Activated CD4-positive, alpha-beta T cell treated with anti-CD3 and anti-CD28 coated beads for 36 hours (primary cell): ENCODE measurements around the gene PGA5. TPM values are rescaled to one million over a fixed set of nuclear protein-coding genes. Genes with fewer than 3 reads are reported as not detected.
A peak's percentile ranks its signal among the peaks of the same experiment; 100 is the strongest.
"Not testable (repeated sequence)": the region's sequence is repeated elsewhere in the genome, so short reads cannot be mapped to it uniquely, and the experiment has no call there.

Source experiments
- ATAC-seq: fragments of 200-7000 bp; cut with Tn5 transposase; one replicate; pipeline ENCODE4 v1.10.0; 2021; ENCODE audit warnings: mild to moderate bottlenecking, moderate library complexity
- CTCF ChIA-PET: fragments of 350-600 bp; sonication (Branson Sonifier 250); formaldehyde crosslinking; loops from one replicate; lab custom pipeline; 2021; ENCODE audit warnings: antibody characterized with exemption; lab: Charles Lee
- POLR2A ChIA-PET: fragments of 350-600 bp; sonication (Branson Sonifier 250); formaldehyde crosslinking; loops from one replicate; lab custom pipeline; 2021; ENCODE audit warnings: antibody characterized with exemption, inconsistent platforms; lab: Charles Lee
- DNase-seq: peaks from one replicate; pipeline ENCODE4 v3.0.0-alpha.2; 2020
- H3K27ac Mint-ChIP-seq: one replicate; pipeline ENCODE4 v1.8.0; 2021; ENCODE audit warnings: mixed read lengths
- H3K27me3 Mint-ChIP-seq: one replicate; pipeline ENCODE4 v1.8.0; 2021; ENCODE audit warnings: mixed read lengths
- H3K36me3 Mint-ChIP-seq: one replicate; pipeline ENCODE4 v1.8.0; 2021; ENCODE audit warnings: low read depth, mixed read lengths
- H3K4me1 Mint-ChIP-seq: one replicate; pipeline ENCODE4 v1.8.0; 2021; ENCODE audit warnings: mixed read lengths
- H3K4me3 Mint-ChIP-seq: one replicate; pipeline ENCODE4 v1.8.0; 2021; ENCODE audit warnings: mild to moderate bottlenecking, moderate library complexity, mixed read lengths
- H3K9me3 Mint-ChIP-seq: one replicate; pipeline ENCODE4 v1.8.0; 2021; ENCODE audit warnings: low read depth, mixed read lengths
- intact Hi-C, 2 experiments: fragments of 100-400 bp; cut with DNase I in 1 of 2; cut with micrococcal nuclease in 1 of 2; formaldehyde crosslinking; loops; one replicate each; pipeline versions ENCODE4 v1.14.2 to v1.15.1; 2022 to 2024; cut with DNase I, micrococcal nuclease
- total RNA-seq, 2 experiments: library from RNA; stranded (reverse); gene quantifications; one replicate each; pipeline ENCODE4 v1.2.3, GENCODE V29; 2021

Gene PGA5
- not detected for total RNA-seq

DNA sequence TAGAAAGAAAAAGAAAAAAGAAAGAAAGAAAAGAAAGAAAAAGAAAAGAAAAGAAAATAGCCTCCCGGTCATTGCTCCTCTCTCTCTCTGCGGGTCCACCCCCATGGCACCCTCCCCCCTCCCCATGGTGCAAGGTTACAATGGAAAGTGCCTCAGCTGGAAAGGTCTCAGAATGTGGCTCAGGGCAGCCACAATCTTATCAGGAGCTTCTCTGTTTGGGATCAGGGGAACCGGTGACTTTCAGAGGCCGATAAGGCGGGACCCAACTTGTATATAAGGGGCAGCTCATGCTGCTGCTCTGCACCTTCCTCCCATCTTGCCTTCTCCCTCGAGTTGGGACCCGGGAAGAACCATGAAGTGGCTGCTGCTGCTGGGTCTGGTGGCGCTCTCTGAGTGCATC, at the start of gene PGA5:
TSS of gene PGA5 (plus strand) at position 301 of the 400 bp plus-strand sequence. CDS start at position 353, 52 bp downstream.
- H3K27ac Mint-ChIP-seq, H3K36me3 Mint-ChIP-seq, H3K27me3 Mint-ChIP-seq, ATAC-seq, POLR2A ChIA-PET, DNase-seq, H3K9me3 Mint-ChIP-seq, H3K4me3 Mint-ChIP-seq, intact Hi-C loops, H3K4me1 Mint-ChIP-seq, CTCF ChIA-PET: not testable (repeated sequence)

- ChIA-PET CTCF (interaction anchor here (0.5 kb wide), 1 partner anchor 436 kb away, joined by 5 read pairs; no protein-coding TSS in a partner anchor), POLR2A (no interaction called here)
- H3K9me3 Mint-ChIP-seq, result no peaks in the 10 kb centered on the region
- intact Hi-C loops, result no loop called here
- no peak overlapping the region for H3K27ac Mint-ChIP-seq
- H3K4me1 Mint-ChIP-seq, result no peaks in the 10 kb centered on the region
- ATAC-seq, result no peak
- H3K36me3 Mint-ChIP-seq, result no peaks in the 10 kb centered on the region
- peaks cover 10% of the 10 kb centered on the region for H3K27me3 Mint-ChIP-seq
- no peak for DNase-seq
- H3K4me3 Mint-ChIP-seq, result no peak overlapping the region
Measured at GRCh38 chr11:61193596-61193995, 47.4 kb upstream of the PGA5 start.

DNA sequence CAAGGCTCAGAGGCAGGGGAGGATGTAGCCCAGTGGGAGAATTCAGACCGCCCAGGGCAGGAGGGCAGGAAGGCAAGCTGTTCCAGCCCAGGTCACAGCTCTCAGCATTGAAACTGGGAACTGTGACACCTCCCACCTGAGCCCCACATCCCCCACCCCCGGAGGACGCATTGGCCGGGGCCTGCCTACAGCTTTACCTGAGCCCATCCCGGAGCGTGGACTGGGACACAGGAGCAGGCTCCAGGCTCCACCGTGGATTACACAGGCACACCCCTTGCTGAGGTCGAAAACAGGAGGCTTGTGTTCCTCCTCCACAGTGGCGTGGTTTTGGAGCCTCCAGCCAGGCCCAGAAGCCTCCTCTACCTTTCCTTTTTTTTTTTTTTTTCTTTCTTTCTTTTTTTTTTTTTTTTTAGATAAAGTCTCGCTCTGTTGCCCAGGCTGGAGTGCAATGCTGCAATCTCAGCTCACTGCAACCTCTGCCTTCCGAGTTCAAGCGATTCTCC, 46.8 kb upstream of the PGA5 start:
- H3K9me3 Mint-ChIP-seq, result peaks cover 1% of the 10 kb centered on the region
- ChIA-PET CTCF (interaction anchor here (0.5 to 0.6 kb wide), 2 partner anchors 224 to 435 kb away, joined by 3 to 5 read pairs; no protein-coding TSS in a partner anchor), POLR2A (no interaction called here)
- ATAC-seq (no peak), DNase-seq (no peak)
- intact Hi-C loops, result no loop called here
- no peak overlapping the region for H3K27ac Mint-ChIP-seq
- no peak overlapping the region for H3K4me3 Mint-ChIP-seq
- no peaks in the 10 kb centered on the region for H3K36me3 Mint-ChIP-seq
- H3K4me1 Mint-ChIP-seq, result no peaks in the 10 kb centered on the region
- H3K27me3 Mint-ChIP-seq, result peaks cover 10% of the 10 kb centered on the region

- no peak for DNase-seq
- intact Hi-C loops, result no loop called here
- Mint-ChIP-seq H3K27me3 (peaks cover 12% of the 10 kb centered on the region), H3K27ac (no peak overlapping the region), H3K9me3 (peaks cover 3% of the 10 kb centered on the region), H3K36me3 (no peaks in the 10 kb centered on the region), H3K4me3 (no peak overlapping the region), H3K4me1 (no peaks in the 10 kb centered on the region)
- POLR2A ChIA-PET, result interaction anchor here (0.7 kb wide), 1 partner anchor 305 kb away, joined by 3 read pairs; no protein-coding TSS in a partner anchor
- CTCF ChIA-PET, result interaction anchor here (0.6 kb wide), 1 partner anchor 225 kb away, joined by 3 read pairs; no protein-coding TSS in a partner anchor
- ATAC-seq, result no peak
Measured at GRCh38 chr11:61194981-61195695, 45.8 kb upstream of the PGA5 start.

DNA sequence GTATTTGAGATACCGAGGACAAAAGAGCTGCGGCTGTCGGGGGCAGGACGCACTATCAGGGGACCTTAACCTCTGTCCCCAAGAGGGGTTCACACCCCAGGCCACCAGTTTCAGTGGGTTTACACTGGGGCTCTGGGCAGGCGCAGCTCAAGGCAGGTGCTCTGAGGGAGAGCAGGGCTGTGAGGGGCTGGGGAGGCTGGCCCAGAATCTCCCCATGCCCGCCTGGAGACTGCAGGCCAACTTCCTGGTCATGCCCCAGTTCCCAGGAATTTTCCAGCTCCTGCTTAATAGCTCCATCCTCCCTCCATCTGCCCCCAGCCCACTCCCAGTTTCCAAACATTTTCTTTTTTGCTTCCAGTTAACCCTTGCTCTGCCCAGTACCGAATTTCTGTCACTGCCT, 45.3 kb upstream of the PGA5 start:
- Mint-ChIP-seq H3K4me3 (no peak overlapping the region), H3K4me1 (no peaks in the 10 kb centered on the region)

DNA sequence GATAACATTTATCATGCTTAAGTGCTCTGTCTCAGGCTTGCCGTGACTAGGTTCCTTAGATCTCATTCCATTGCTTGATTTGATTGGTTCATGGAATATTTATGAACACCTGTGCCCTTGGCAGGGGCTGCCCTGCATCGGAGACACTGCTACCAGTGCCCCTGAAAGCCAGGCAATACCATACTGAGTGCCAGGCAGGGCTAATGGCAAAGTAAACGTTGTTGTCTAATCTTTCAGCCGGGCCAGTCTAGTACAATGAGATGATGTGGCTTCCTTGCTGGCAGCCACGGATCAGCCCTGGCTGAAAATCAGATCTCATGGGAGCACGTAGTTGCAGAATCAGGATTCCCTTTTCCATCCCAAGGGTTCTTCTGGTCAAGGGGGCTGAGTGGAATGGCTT, 42.6 kb upstream of the PGA5 start:
- no peak overlapping the region for H3K4me3 Mint-ChIP-seq
- H3K36me3 Mint-ChIP-seq, result no peaks in the 10 kb centered on the region
- H3K9me3 Mint-ChIP-seq, result peaks cover 3% of the 10 kb centered on the region
- POLR2A ChIA-PET, result no interaction called here
- no peak overlapping the region for H3K27ac Mint-ChIP-seq
- H3K4me1 Mint-ChIP-seq, result no peaks in the 10 kb centered on the region
- intact Hi-C loops, result no loop called here
- H3K27me3 Mint-ChIP-seq, result peaks cover 19% of the 10 kb centered on the region
- CTCF ChIA-PET, result interaction anchor here (1.1 kb wide), 1 partner anchor 11 kb away, joined by 3 read pairs; no protein-coding TSS in a partner anchor
- DNase-seq (no peak), ATAC-seq (no peak)

More for the DNA sequence above, 45.3 kb upstream of the PGA5 start:
- POLR2A ChIA-PET, result interaction anchor here (0.7 kb wide), 1 partner anchor 306 kb away, joined by 3 read pairs; no protein-coding TSS in a partner anchor
- peaks cover 3% of the 10 kb centered on the region for H3K9me3 Mint-ChIP-seq
- intact Hi-C loops, result no loop called here
- H3K36me3 Mint-ChIP-seq, result no peaks in the 10 kb centered on the region
- ATAC-seq, result no peak
- H3K27me3 Mint-ChIP-seq, result peaks cover 12% of the 10 kb centered on the region
- H3K27ac Mint-ChIP-seq, result no peak overlapping the region
- DNase-seq, result no peak
- CTCF ChIA-PET, result interaction anchor here (1.5 kb wide), 1 partner anchor 365 kb away, joined by 4 read pairs; no protein-coding TSS in a partner anchor

DNA sequence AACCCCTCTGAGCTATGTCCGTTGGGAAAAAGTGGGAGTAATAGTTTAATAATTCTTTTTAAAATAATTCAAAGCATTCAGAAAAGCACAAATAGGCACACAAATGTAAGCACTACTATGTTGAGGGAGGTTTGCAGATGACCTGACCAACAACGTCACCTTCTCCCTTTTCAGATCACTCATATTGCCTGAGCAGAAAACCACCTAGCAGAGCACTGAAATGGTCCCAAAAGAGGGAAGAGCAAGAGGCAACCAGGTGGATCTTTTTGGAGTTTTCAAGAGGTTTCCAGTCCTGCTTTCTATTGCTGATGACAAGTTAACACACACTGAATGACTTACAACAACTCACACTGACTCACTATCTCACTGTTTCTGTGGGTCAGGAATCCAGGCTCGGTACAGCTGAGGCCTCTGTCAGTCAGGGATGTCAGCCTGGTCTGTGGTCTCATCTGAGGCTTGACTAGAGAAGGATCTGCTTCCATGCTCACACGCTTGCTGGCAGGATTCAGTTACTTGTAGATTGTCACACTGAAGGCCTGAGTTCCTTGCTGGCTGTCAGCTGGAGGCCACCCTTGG, 41.9 kb upstream of the PGA5 start:
- H3K27me3 Mint-ChIP-seq, result peaks cover 16% of the 10 kb centered on the region
- no peak overlapping the region for H3K4me3 Mint-ChIP-seq
- DNase-seq (no peak), ATAC-seq (no peak)
- H3K9me3 Mint-ChIP-seq, result peaks cover 3% of the 10 kb centered on the region
- H3K4me1 Mint-ChIP-seq, result no peaks in the 10 kb centered on the region
- CTCF ChIA-PET, result no interaction called here
- H3K27ac Mint-ChIP-seq, result no peak overlapping the region
- no peaks in the 10 kb centered on the region for H3K36me3 Mint-ChIP-seq
- POLR2A ChIA-PET, result no interaction called here
- intact Hi-C loops, result no loop called here

DNA sequence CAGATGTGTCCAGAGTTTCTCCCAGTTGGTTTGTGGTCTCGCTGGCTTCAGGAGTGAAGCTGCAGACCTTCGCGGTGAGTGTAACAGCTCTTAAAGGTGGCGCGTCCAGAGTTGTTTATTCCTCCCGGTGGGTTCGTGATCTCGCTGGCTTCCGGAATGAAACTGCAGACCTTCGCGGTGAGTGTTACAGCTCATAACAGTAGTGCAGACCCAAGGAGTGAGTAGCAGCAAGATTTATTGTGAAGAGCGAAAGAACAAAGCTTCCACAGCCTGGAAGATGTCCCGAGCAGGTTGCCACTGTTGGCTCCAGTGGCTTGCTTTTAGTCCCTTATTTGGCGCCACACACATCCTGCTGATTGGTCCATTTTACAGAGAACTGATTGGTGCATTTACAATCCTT, 39.5 kb upstream of the PGA5 start:
- ChIA-PET POLR2A (no interaction called here), CTCF (interaction anchor here (0.8 kb wide), 1 partner anchor 370 kb away, joined by 3 read pairs; no protein-coding TSS in a partner anchor)
- DNase-seq (no peak), ATAC-seq (no peak)
- Mint-ChIP-seq H3K36me3 (no peaks in the 10 kb centered on the region), H3K4me3 (no peak overlapping the region), H3K9me3 (peaks cover 3% of the 10 kb centered on the region), H3K4me1 (no peaks in the 10 kb centered on the region), H3K27ac (no peak overlapping the region), H3K27me3 (peaks cover 12% of the 10 kb centered on the region)
- intact Hi-C loops, result no loop called here

DNA sequence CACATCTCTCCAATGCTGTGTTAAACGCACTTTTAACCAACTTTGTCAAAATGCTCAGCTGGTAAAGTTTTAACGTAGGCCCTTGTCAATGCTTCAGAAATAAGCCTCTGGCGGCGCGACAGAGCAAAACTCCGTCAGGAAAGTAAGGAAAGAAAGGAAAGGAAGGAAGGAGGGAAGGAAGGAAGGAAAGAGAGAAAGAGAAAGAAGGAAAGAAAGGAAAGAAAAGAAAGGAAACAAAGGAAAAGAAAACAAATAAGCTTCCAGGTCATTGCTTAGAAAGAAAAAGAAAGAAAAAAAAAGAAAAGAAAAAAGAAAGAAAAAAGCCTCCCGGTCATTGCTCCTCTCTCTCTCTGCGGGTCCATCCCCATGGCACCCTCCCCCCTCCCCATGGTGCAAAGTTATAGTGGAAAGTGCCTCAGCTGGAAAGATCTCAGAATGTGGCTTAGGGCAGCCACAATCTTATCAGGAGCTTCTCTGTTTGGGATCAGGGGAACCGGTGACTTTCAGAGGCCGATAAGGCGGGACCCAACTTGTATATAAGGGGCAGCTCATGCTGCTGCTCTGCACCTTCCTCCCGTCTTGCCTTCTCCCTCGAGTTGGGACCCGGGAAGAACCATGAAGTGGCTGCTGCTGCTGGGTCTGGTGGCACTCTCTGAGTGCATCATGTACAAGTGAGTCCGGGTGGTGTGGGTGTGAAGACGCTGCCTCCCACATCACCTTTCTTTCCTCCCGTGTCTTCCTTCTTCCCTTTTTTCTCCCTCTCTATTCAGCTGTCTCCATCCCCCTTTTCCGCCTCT, 37.8 kb upstream of the PGA5 start, which contains the start of gene PGA3:
TSS of gene PGA3 (plus strand) at position 566 of the 797 bp plus-strand sequence. CDS start at position 616, 50 bp downstream.
- Mint-ChIP-seq H3K27me3 (peaks cover 12% of the 10 kb centered on the region), H3K27ac (peak within 1 kb of the TSS; percentile 6)
- CTCF ChIA-PET, ATAC-seq, intact Hi-C loops, POLR2A ChIA-PET, H3K36me3 Mint-ChIP-seq, H3K4me3 Mint-ChIP-seq, H3K4me1 Mint-ChIP-seq, H3K9me3 Mint-ChIP-seq, DNase-seq: not testable (repeated sequence)

DNA sequence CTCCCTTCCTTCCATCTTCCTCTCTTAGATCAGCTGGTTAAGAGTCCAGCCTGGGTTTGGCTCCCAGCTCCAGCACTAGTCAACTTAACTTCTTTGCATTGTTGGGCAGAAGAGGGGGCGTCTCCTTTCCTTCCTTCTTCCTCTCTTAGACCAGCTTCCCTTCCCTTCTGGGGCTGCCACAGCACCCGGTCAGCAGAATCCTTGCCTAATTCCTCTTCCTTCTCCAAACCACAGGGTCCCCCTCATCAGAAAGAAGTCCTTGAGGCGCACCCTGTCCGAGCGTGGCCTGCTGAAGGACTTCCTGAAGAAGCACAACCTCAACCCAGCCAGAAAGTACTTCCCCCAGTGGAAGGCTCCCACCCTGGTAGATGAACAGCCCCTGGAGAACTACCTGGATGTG, 37.1 kb upstream of the PGA5 start:
- DNase-seq, H3K27ac Mint-ChIP-seq, intact Hi-C loops, ATAC-seq, CTCF ChIA-PET, POLR2A ChIA-PET, H3K4me3 Mint-ChIP-seq, H3K36me3 Mint-ChIP-seq, H3K4me1 Mint-ChIP-seq, H3K9me3 Mint-ChIP-seq: not testable (repeated sequence)
- H3K27me3 Mint-ChIP-seq, result peaks cover 12% of the 10 kb centered on the region

DNA sequence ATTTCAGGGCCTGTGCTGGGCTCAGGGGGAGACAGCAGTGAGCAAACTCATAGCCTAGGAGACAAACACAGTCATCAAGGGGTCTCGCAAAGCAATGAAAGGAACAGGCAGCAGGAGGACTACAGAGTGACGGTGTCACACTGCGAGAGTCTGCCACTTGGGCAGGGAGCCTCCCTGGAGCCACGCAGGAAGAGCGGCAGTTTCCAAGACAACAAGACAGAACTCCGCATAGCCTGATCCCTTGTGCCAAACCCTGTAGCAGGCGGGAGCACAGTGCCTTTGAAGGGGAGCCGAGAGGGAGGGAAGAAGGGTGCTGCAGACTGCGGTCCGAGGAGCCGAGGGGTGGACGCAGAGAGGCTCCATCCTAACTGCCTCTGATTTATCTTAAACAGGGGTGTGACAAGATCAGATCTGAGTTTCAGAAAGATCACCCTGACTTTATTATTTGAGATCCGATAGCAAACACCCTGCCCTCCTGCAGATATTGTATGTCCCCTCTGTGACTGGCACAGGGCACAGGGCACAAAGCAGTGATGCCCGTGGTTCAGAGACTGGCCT, 36.4 kb upstream of the PGA5 start:
- DNase-seq, H3K4me3 Mint-ChIP-seq, H3K27ac Mint-ChIP-seq, CTCF ChIA-PET, H3K9me3 Mint-ChIP-seq, intact Hi-C loops, H3K36me3 Mint-ChIP-seq, ATAC-seq, H3K4me1 Mint-ChIP-seq, POLR2A ChIA-PET: not testable (repeated sequence)
- peaks cover 11% of the 10 kb centered on the region for H3K27me3 Mint-ChIP-seq
